ENCODE measurements around the gene PRKCD. TPM values are rescaled to one million over a fixed set of nuclear protein-coding genes. Genes with fewer than 3 reads are reported as not detected.
A peak's percentile ranks its signal among the peaks of the same experiment; 100 is the strongest.

The PRKCD gene
- total RNA-seq, 1 experiment from 2014 or later, result 19.2 TPM

- TF ChIP-seq ZNF232 (CRISPR knock-in tag; IDR thresholded peaks at IDR 0.05), result no peak
- no peak for TF ChIP-seq ERG (CRISPR knock-in tag; IDR thresholded peaks at IDR 0.05)
- TF ChIP-seq NFYB (CRISPR knock-in tag; conservative IDR thresholded peaks at IDR 0.05; ENCODE audit: low read depth), result no peak
- no peak for TF ChIP-seq ZNF263 (CRISPR knock-in tag; IDR thresholded peaks at IDR 0.05; ENCODE audit: low read depth)
- no peak for TF ChIP-seq TEAD1 (CRISPR knock-in tag; IDR thresholded peaks at IDR 0.05)
- TF ChIP-seq NR1H2 (CRISPR knock-in tag; IDR thresholded peaks at IDR 0.05), result no peak
- no peak for TF ChIP-seq ARID4B (CRISPR knock-in tag; IDR thresholded peaks at IDR 0.05; ENCODE audit: borderline replicate concordance)
- TF ChIP-seq TCF7 (CRISPR knock-in tag; IDR thresholded peaks at IDR 0.05; ENCODE audit: low read depth), result no peak
- TF ChIP-seq ZNF532 (CRISPR knock-in tag; IDR thresholded peaks at IDR 0.05; ENCODE audit: borderline replicate concordance), result no peak
- TF ChIP-seq ETV6 (CRISPR knock-in tag; IDR thresholded peaks at IDR 0.05), result no peak
- H3K27me3 Mint-ChIP-seq (ENCODE audit: low read depth), result no peaks in the 10 kb centered on the region
- no peak overlapping the region for H3K4me3 Mint-ChIP-seq
- ChIA-PET CTCF (interaction anchor here (2.8 to 4.6 kb wide), 4 partner anchors 22 to 63 kb away, joined by 10 to 48 read pairs (median 23); partner anchors contain the start of gene PRKCD), POLR2A (no interaction called here)
- H3K27ac Mint-ChIP-seq, result no peak overlapping the region
- ATAC-seq (no peak), DNase-seq (ENCODE audit: low spot score) (no peak)
- H3K9me3 Mint-ChIP-seq, result no peaks in the 10 kb centered on the region
- H3K36me3 Mint-ChIP-seq, result no peaks in the 10 kb centered on the region
- peaks cover 12% of the 10 kb centered on the region for H3K4me1 Mint-ChIP-seq
Measured at GRCh38 chr3:53132347-53132746, 28.7 kb upstream of the PRKCD start.

- Mint-ChIP-seq H3K4me3 (no peak overlapping the region), H3K36me3 (no peaks in the 10 kb centered on the region), H3K27me3 (ENCODE audit: low read depth) (no peaks in the 10 kb centered on the region), H3K9me3 (no peaks in the 10 kb centered on the region), H3K4me1 (peaks cover 8% of the 10 kb centered on the region), H3K27ac (no peak overlapping the region)
- ATAC-seq, result peak; percentile 82
- ChIA-PET POLR2A (interaction anchor here (1.1 kb wide), 1 partner anchor 25 kb away, joined by 3 read pairs; no protein-coding TSS in a partner anchor), CTCF (interaction anchor here (0.5 to 4.5 kb wide), 19 partner anchors 9 to 1047 kb away, joined by 3 to 48 read pairs (median 6); partner anchors contain the start of gene PRKCD)
- DNase-seq (ENCODE audit: low spot score), result peak; percentile 79
- TF ChIP-seq ZNF121 (CRISPR knock-in tag; IDR thresholded peaks at IDR 0.05), result peak; percentile 78
- TF ChIP-seq FOXP1 (CRISPR knock-in tag; IDR thresholded peaks at IDR 0.05; ENCODE audit: borderline replicate concordance), result 0 out of 2 replicates have a peak, but pooled peaks have one; percentile 46
- TF ChIP-seq STAT6 (CRISPR knock-in tag; conservative IDR thresholded peaks at IDR 0.05; ENCODE audit: low read depth), result 0 out of 2 replicates have a peak, but pooled peaks have one; percentile 62
- TF ChIP-seq ZNF532 (CRISPR knock-in tag; IDR thresholded peaks at IDR 0.05; ENCODE audit: borderline replicate concordance), result no peak
- TF ChIP-seq GTF2I (CRISPR knock-in tag; conservative IDR thresholded peaks at IDR 0.05), result peak; percentile 88; the same call in 1 of the 2 replicates
Measured at GRCh38 chr3:53134631-53135232, 26.3 kb upstream of the PRKCD start.
